CD14-positive monocyte (primary cell): ENCODE measurements around the gene GOPC. TPM values are rescaled to one million over a fixed set of nuclear protein-coding genes. Genes with fewer than 3 reads are reported as not detected.

Experiments
- DNase-seq, 3 donors: peaks; one replicate each; pipeline ENCODE4 v3.0.0-alpha.2; 2011 to 2022
- H2AFZ ChIP-seq: 2 replicates; pipeline ENCODE4 v1.6.0; 2012; ENCODE audit warnings: mild to moderate bottlenecking, low read depth, low read length, inconsistent platforms; ENCODE audit not compliant: insufficient read depth, poor library complexity, severe bottlenecking
- H3K27ac ChIP-seq, 2 donors: 1 replicate in 1 of 2; 2 replicates in 1 of 2; pipeline ENCODE4 v1.5.1; 2012 to 2013; ENCODE audit warnings: low read length in 2 of 2, control low read depth in 1 of 2, inconsistent platforms in 1 of 2, low read depth in 1 of 2, mild to moderate bottlenecking in 1 of 2
- H3K27me3 ChIP-seq, 2 donors: one replicate each; pipeline versions ENCODE4 v1.6.0 to v1.6.1; 2011 to 2013; ENCODE audit warnings: low read length in 2 of 2; ENCODE audit not compliant: control insufficient read depth in 2 of 2, insufficient read depth in 2 of 2
- H3K36me3 ChIP-seq, 2 donors: replicated peaks in 1 of 2; 1 replicate in 1 of 2; 2 replicates in 1 of 2; pipeline versions ENCODE4 v1.5.1 to v1.6.1; 2012 to 2013; ENCODE audit warnings: low read length in 2 of 2, control low read depth in 1 of 2, inconsistent platforms in 1 of 2, mild to moderate bottlenecking in 1 of 2; ENCODE audit not compliant: insufficient read depth in 2 of 2, control insufficient read depth in 1 of 2
- H3K4me1 ChIP-seq, 2 donors: 1 replicate in 1 of 2; 2 replicates in 1 of 2; pipeline versions ENCODE4 v1.5.1 to v1.6.1; 2012 to 2013; ENCODE audit warnings: low read length in 2 of 2, control low read depth in 1 of 2, inconsistent platforms in 1 of 2, mild to moderate bottlenecking in 1 of 2, moderate library complexity in 1 of 2; ENCODE audit not compliant: insufficient read depth in 2 of 2, control insufficient read depth in 1 of 2
- H3K4me2 ChIP-seq: replicated peaks from 2 replicates; pipeline ENCODE3; 2012; ENCODE audit warnings: low read length, moderate library complexity, mild to moderate bottlenecking; ENCODE audit not compliant: poor library complexity, severe bottlenecking; ENCODE audit errors: extremely low read depth
- H3K4me3 ChIP-seq, 3 experiments: fragments of 200-600 bp in 1 of 3; sonication (generic) in 1 of 3; replicated peaks in 1 of 3; 1 replicate in 2 of 3; 2 replicates in 1 of 3; pipeline ENCODE4 v1.5.1; 2011 to 2013; ENCODE audit warnings: low read length in 3 of 3, mild to moderate bottlenecking in 3 of 3, control low read depth in 2 of 3, low read depth in 2 of 3, inconsistent platforms in 1 of 3, moderate library complexity in 1 of 3
- H3K79me2 ChIP-seq: 2 replicates; pipeline ENCODE4 v1.6.0; 2012; ENCODE audit warnings: mild to moderate bottlenecking, control low read depth, inconsistent platforms, low read length, moderate library complexity; ENCODE audit not compliant: insufficient read depth
- H3K9ac ChIP-seq: 2 replicates; pipeline ENCODE4 v1.6.0; 2017; ENCODE audit warnings: low read length, mild to moderate bottlenecking; ENCODE audit not compliant: insufficient read depth, poor library complexity, severe bottlenecking
- H3K9me3 ChIP-seq, 2 donors: replicated peaks in 1 of 2; 1 replicate in 1 of 2; 2 replicates in 1 of 2; pipeline versions ENCODE4 v1.5.1 to v1.6.1; 2012 to 2013; ENCODE audit warnings: low read length in 2 of 2, control low read depth in 1 of 2; ENCODE audit not compliant: control insufficient read depth in 1 of 2, insufficient read depth in 1 of 2
- H4K20me1 ChIP-seq: 2 replicates; pipeline ENCODE4 v1.6.0; 2012; ENCODE audit warnings: mild to moderate bottlenecking, low read length, control low read depth, moderate library complexity; ENCODE audit not compliant: insufficient read depth
- H3K27ac Mint-ChIP-seq, 7 donors: one replicate each; pipeline ENCODE4 v1.8.0; 2020; ENCODE audit warnings: mild to moderate bottlenecking in 7 of 7, mixed read lengths in 7 of 7, moderate library complexity in 6 of 7, inconsistent platforms in 2 of 7
- H3K27me3 Mint-ChIP-seq, 3 donors: one replicate each; pipeline ENCODE4 v1.8.0; 2021 to 2022; ENCODE audit warnings: low read depth in 3 of 3, mild to moderate bottlenecking in 3 of 3, mixed read lengths in 3 of 3, moderate library complexity in 3 of 3, inconsistent platforms in 1 of 3
- H3K36me3 Mint-ChIP-seq, 2 donors: one replicate each; pipeline ENCODE4 v1.8.0; 2020; ENCODE audit warnings: mixed read lengths in 2 of 2, inconsistent platforms in 1 of 2, mild to moderate bottlenecking in 1 of 2
- H3K4me1 Mint-ChIP-seq: one replicate; pipeline ENCODE4 v1.8.0; 2020; ENCODE audit warnings: mild to moderate bottlenecking, mixed read lengths
- H3K4me3 Mint-ChIP-seq, 2 donors: one replicate each; pipeline ENCODE4 v1.8.0; 2020; ENCODE audit warnings: mild to moderate bottlenecking in 2 of 2, mixed read lengths in 2 of 2, moderate library complexity in 1 of 2
- H3K9me3 Mint-ChIP-seq, 7 donors: one replicate each; pipeline ENCODE4 v1.8.0; 2020 to 2022; ENCODE audit warnings: mixed read lengths in 7 of 7, mild to moderate bottlenecking in 6 of 7, moderate library complexity in 6 of 7, inconsistent platforms in 2 of 7
- WGBS: methylation state at CpG from one replicate; pipeline ENCODE4 v1.1.5; 2013; ENCODE audit warnings: missing lambda C conversion rate; ENCODE audit not compliant: insufficient coverage; 5-methylcytosine and 5-hydroxymethylcytosine counted together
- intact Hi-C, 2 donors: fragments of 100-400 bp; cut with micrococcal nuclease; formaldehyde crosslinking; loops; one replicate each; pipeline versions ENCODE4 v1.15.0 to v1.15.1; 2023
- polyA plus RNA-seq, 3 donors: library from polyadenylated mRNA; depleted of rRNA in 1 of 3; unstranded in 2 of 3; stranded (reverse) in 1 of 3; fragments of 300-500 nt in 2 of 3; fragments of >200 nt in 1 of 3; fragmentation: Illumina TruSeq in 2 of 3; gene quantifications; 1 replicate in 2 of 3; 2 replicates in 1 of 3; pipeline ENCODE4 v1.2.3, GENCODE V29; 2012 to 2021
- TF ChIP-seq, protein P1 (sequence below): fragments of 200-600 bp; IDR thresholded peaks from one replicate; pipeline ENCODE4 v1.8.0; 2022; ENCODE audit warnings: antibody characterized with exemption, mild to moderate bottlenecking

Gene GOPC
- polyA plus RNA-seq, 3 donors, result 2.7 to 8.0 (median 5.2) TPM

DNA sequence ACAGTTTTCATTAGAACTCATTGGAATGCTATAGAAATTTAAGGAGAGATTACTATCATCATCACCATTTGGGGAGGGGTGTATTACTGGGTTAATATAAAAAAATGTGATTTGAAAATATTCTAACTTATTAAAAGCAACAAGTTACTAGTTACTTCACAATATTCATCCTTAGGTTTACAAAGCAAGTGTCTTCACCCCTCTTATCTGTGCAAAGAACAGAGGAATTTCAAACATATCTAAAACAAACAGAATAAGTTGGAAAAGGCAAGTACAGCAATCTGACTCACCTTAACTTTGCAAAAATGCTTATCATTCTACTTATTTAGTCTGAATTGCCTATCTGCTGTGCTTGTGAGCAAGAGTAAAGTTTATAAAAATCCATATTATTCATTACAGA is 87.0 kb downstream of the GOPC start:
- no peaks in the 10 kb centered on the region for H3K79me2 ChIP-seq
- Mint-ChIP-seq H3K27ac (no peak overlapping the region), H3K27me3 (peaks cover 0 to 2% (median 2%) of the 10 kb centered on the region in 3 donors), H3K4me3 (no peak overlapping the region), H3K4me1 (no peaks in the 10 kb centered on the region), H3K9me3 (peaks cover 0 to 2% (median 2%) of the 10 kb centered on the region in 7 donors), H3K36me3 (peaks cover 0 to 2% of the 10 kb centered on the region in 2 donors)
- no peaks in the 10 kb centered on the region for H4K20me1 ChIP-seq
- no peak overlapping the region for H3K27ac ChIP-seq
- H3K36me3 ChIP-seq, result no peaks in the 10 kb centered on the region
- H3K9me3 ChIP-seq, result no peaks in the 10 kb centered on the region
- TF ChIP-seq, protein P1, sequence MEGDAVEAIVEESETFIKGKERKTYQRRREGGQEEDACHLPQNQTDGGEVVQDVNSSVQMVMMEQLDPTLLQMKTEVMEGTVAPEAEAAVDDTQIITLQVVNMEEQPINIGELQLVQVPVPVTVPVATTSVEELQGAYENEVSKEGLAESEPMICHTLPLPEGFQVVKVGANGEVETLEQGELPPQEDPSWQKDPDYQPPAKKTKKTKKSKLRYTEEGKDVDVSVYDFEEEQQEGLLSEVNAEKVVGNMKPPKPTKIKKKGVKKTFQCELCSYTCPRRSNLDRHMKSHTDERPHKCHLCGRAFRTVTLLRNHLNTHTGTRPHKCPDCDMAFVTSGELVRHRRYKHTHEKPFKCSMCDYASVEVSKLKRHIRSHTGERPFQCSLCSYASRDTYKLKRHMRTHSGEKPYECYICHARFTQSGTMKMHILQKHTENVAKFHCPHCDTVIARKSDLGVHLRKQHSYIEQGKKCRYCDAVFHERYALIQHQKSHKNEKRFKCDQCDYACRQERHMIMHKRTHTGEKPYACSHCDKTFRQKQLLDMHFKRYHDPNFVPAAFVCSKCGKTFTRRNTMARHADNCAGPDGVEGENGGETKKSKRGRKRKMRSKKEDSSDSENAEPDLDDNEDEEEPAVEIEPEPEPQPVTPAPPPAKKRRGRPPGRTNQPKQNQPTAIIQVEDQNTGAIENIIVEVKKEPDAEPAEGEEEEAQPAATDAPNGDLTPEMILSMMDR, result no peak
- H3K9ac ChIP-seq, result no peak overlapping the region
- H3K4me3 ChIP-seq, result no peak overlapping the region
- H3K4me1 ChIP-seq, result no peaks in the 10 kb centered on the region
- intact Hi-C loops, result no loop called here
- no peak for DNase-seq
- no peak overlapping the region for H2AFZ ChIP-seq
- H3K27me3 ChIP-seq, result no peaks in the 10 kb centered on the region
- no peak overlapping the region for H3K4me2 ChIP-seq

DNA sequence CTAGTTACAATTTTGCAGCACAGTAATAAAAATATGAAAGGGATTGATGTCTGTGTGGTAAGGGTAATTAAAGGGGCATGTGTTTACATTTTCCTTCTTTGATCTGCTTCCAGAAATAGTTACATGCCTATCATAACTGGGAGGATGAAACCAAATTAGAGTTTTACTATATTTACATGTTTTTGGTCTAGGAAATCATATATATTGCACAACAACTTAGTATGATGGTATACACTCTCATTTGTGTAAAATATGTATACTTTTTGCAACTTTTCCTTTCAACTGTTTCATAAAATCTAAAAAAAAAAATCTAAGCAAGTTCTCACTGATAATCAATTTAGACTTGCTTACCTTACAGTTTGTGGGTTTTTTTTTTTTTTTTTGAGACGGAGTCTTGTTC is 87.7 kb downstream of the GOPC start:
- Mint-ChIP-seq H3K27me3 (peaks cover 0 to 2% (median 2%) of the 10 kb centered on the region in 3 donors), H3K27ac (no peak overlapping the region), H3K4me1 (no peaks in the 10 kb centered on the region), H3K36me3 (peaks cover 0 to 2% of the 10 kb centered on the region in 2 donors), H3K4me3 (no peak overlapping the region), H3K9me3 (peaks cover 0 to 2% (median 2%) of the 10 kb centered on the region in 7 donors)
- Histone ChIP-seq H3K27me3 (no peaks in the 10 kb centered on the region), H3K27ac (no peak overlapping the region), H4K20me1 (no peaks in the 10 kb centered on the region), H3K9ac (no peak overlapping the region), H3K4me2 (no peak overlapping the region), H2AFZ (no peak overlapping the region), H3K4me1 (no peaks in the 10 kb centered on the region), H3K36me3 (no peaks in the 10 kb centered on the region), H3K9me3 (no peaks in the 10 kb centered on the region), H3K79me2 (no peaks in the 10 kb centered on the region), H3K4me3 (no peak overlapping the region)
- no peak for DNase-seq
- intact Hi-C loops, result no loop called here
- WGBS, result no CpG with 5 or more reads among the region's 1 CpG
- TF ChIP-seq, protein P1, result no peak
